ENCODE results near the gene SETSIP.
"Not testable (repeated sequence)": the region's sequence is repeated elsewhere in the genome, so short reads cannot be mapped to it uniquely, and the experiment has no call there.

Gene SETSIP

GRCh38 chr1:92084651-92085050 lies 9.4 kb upstream of the SETSIP start:
- no peak for TF ChIP-seq CTCF (IDR thresholded peaks at IDR 0.05; ENCODE audit: insufficient read depth, low read depth, low read length, missing control alignments)
- DNase-seq (ENCODE audit: low read depth), result no peak
- no peak overlapping the region for H3K4me3 ChIP-seq (ENCODE audit: low read length)

GRCh38 chr1:92081031-92081430 lies 5.8 kb upstream of the SETSIP start:
- TF ChIP-seq CTCF (IDR thresholded peaks at IDR 0.05; ENCODE audit: insufficient read depth, low read depth, low read length, missing control alignments), result no peak
- no peak for DNase-seq (ENCODE audit: low read depth)
- peak overlapping the region; percentile 88 for H3K4me3 ChIP-seq (ENCODE audit: low read length)

- no peak for TF ChIP-seq CTCF (IDR thresholded peaks at IDR 0.05; ENCODE audit: insufficient read depth, low read depth, low read length, missing control alignments)
- peak within 1 kb of the TSS; percentile 88 for H3K4me3 ChIP-seq (ENCODE audit: low read length)
- peak; percentile 69 for DNase-seq (ENCODE audit: low read depth)
Measured at GRCh38 chr1:92080128-92080985, 5.1 kb upstream of the SETSIP start, which contains the start of gene BTBD8. TSS of gene BTBD8 (plus strand) at chr1:92080345. CDS start at chr1:92080572, 227 bp downstream.

- TF ChIP-seq CTCF (IDR thresholded peaks at IDR 0.05; ENCODE audit: insufficient read depth, low read depth, low read length, missing control alignments), result no peak
- no peak overlapping the region for H3K4me3 ChIP-seq (ENCODE audit: low read length)
- no peak for DNase-seq (ENCODE audit: low read depth)
Measured at GRCh38 chr1:92079441-92079840, 4.2 kb upstream of the SETSIP start.

- H3K4me3 ChIP-seq (ENCODE audit: low read length); DNase-seq (ENCODE audit: low read depth): not testable (repeated sequence)
Measured at GRCh38 chr1:92078077-92078476, 2.9 kb upstream of the SETSIP start.

- H3K4me3 ChIP-seq (ENCODE audit: low read length), result no peak overlapping the region
- TF ChIP-seq CTCF (IDR thresholded peaks at IDR 0.05; ENCODE audit: insufficient read depth, low read depth, low read length, missing control alignments), result no peak
- no peak for DNase-seq (ENCODE audit: low read depth)
Measured at GRCh38 chr1:92076363-92076762, 1.2 kb upstream of the SETSIP start.

- not testable (repeated sequence) for DNase-seq (ENCODE audit: low read depth); H3K4me3 ChIP-seq (ENCODE audit: low read length)
Measured at GRCh38 chr1:92074446-92074845, 765 bp downstream of the SETSIP start.

- TF ChIP-seq CTCF (IDR thresholded peaks at IDR 0.05; ENCODE audit: insufficient read depth, low read depth, low read length, missing control alignments), result no peak
- H3K4me3 ChIP-seq (ENCODE audit: low read length), result no peak overlapping the region
- no peak for DNase-seq (ENCODE audit: low read depth)
Measured at GRCh38 chr1:92070892-92071291, 4.3 kb downstream of the SETSIP start.

Measured in epithelial cell of esophagus (primary cell).